HG02623 (cell line): ENCODE data around the gene MKLN1.
A peak's percentile ranks its signal among the peaks of the same experiment; 100 is the strongest.
"Not testable (repeated sequence)": the region's sequence is repeated elsewhere in the genome, so short reads cannot be mapped to it uniquely, and the experiment has no call there.

Experiments used
- ATAC-seq: cut with Tn5 transposase; IDR thresholded peaks from one replicate; pipeline ENCODE4 v1.9.1; 2021; ENCODE audit warnings: moderate library complexity; ENCODE audit not compliant: unreplicated experiment

Gene MKLN1

DNA sequence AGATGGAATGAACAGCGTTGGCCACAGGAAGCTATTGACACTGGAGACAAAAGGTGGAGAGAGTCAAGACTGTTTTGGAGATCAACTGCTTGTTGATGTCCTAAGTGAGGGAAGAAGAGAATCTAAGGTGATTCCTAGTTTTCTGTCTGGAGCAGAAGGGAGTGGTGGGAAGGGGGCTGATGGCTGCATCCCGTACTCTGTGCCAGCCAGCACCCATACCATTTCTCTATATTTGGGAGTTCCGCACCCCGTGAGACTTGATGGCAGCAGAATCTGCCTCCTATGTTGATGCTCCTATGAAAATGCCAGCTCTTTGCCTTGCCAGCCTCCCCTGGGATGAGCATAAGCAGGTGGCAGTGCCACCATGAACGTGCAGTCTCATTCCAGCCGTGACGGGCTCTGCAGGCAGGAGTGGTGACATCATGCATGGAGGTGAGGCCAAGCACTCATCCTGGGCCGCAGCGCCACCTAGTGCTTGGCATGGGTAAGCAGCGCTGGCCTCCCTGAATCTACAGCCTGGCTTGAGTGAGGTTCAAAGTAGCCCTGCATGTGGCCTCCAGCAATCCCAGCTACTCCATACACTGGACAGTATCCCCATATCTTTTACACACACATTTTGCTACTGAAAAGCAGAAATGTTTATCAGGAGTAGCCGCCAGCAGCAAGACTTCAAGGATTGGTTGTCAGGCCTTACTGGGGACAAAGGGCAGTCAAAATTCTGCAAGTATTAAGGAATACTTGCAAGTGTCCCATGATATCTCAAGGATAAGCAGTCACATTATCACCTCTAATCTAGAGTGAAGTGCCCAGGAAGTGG, 185.8 kb downstream of the MKLN1 start:
- peak; percentile 92 for ATAC-seq

DNA sequence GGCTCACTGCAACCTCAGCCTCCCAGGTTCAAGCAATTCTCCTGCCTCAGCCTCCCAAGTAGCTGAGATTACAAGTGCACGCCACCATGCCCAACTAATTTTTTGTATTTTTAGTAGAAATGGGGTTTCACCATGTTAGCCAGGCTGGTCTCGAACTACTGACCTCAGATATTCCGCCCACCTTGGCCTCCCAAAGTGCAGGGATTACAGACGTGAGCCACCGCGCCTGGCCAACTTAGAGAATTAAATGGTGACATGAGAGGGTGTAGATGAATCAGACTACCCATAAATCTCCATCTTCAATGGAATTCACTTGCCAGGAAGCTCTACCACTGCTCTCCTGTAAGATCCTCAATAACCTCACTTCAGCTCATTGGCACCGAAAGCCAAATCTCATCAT, 187.8 kb downstream of the MKLN1 start:
- ATAC-seq, result not testable (repeated sequence)

DNA sequence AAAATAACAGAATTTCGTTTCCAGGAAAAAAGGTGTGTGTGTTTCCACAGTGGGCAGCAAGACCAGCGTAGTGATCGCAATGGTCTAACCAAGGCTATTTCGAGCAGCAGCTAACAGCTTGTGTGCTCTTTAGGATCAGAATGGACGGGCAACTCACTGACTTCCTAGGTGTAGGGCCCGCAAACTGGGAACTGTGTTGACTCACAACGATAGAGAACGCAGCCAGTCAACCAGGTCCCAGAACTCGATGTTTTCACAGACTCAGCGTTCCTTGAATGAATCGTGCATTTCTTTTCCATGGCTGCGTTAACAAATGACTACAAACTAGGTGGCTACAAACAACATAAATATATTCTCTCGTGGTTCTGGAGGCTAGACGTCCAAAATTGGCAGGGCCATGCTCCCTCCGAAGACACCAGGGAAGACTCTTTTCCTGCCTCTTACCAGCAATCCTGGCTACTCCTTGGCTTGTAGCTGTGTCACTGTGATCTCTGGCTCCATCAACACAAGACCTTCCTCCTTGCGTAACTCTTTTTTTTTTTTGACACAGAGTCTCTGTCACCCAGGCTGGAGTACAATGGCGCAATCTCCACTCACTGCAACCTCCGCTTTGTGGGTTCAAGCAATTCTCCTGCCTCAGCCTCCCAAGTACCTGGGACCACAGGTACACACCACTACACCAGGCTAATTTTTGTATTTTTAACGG, 189.7 kb downstream of the MKLN1 start:
- no peak for ATAC-seq

DNA sequence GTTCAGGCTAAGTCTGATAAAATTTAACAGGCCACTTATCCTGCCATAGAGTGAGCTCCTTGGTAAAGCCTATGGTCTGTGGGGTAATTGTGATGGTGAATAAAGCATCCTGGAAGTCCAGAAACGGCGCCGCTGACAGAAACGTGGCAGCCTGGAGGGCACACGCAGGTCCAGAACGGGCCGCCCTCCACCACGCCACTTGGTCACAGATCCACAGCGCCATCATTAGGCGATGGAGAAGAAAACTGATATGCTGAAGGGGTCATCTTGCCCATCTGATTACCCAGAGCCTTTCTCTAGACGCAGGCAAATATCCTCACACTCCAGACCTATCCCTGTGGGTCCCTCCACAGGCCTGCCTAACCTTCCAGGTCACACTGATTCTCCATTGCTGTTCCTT, 190.9 kb downstream of the MKLN1 start:
- ATAC-seq, result no peak

DNA sequence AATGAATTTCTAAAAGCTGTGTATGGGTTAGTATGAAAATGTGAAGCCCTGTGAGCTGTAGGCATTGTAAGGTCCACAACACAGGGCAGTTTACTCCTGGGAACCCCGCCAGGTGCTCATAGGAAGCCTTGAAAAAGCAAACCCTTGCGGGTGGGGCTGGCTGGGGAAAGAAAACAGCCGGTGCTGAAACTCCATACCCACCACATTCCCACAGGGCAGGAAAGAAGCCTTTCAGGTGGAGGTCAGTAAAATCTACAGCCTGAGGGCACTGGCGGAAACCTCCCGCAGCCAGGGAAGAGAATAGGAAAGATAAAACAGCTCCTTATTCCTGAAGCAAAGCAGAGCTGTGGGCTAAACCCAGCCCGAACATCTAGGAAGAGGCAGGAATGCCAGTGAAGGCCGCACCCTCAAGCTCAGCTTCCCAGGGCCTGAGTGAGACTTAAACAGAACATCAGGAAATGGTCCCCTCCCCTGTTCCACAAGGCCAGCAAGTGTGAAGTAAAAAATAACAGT, 194.0 kb downstream of the MKLN1 start:
- ATAC-seq, result no peak

DNA sequence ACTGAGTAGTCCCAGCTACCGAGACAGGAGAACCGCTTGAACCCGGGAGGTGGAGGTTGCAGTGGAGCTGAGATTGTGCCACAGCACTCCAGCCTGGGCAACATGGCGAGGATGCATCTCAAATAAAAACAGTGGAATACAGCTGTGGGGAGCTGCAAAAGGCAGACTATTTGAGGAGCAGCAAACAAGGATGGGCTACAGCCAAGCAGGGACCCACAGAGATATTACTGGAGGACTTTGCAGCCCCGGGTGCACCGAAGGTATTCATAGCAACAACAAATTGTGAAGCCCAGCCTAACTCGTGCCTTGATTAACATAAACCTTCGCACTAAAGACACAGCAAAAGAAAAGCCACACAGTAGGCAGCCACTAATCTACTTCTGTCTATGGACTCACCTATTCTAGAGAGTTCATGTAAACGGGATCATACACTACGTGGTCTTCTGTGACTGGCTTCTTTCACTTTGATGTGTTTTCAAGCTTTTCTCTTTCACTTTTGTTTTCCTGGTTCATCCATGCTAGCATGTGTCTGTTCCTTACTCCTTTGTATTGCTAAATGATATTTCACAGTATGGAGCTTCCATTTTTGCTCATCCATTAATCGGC, 194.8 kb downstream of the MKLN1 start:
- no peak for ATAC-seq

DNA sequence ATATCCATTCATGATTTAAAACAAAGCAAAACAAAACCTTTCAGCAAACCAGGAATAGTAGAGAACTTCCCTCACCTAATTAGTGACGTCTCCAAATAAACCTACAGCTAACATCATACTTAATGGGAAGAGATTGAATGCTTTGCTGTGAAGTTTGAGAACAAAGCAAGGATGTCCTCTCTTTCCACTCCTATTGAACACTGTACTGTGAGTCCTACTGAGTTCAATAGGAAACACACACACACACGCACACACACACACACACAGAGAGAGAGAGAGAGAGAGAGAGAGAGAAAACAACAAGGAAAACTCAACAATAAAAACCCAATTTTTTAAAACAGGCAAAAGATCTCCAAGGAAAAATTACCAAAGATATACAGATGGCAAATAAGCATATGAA, 196.4 kb downstream of the MKLN1 start:
- no peak for ATAC-seq

DNA sequence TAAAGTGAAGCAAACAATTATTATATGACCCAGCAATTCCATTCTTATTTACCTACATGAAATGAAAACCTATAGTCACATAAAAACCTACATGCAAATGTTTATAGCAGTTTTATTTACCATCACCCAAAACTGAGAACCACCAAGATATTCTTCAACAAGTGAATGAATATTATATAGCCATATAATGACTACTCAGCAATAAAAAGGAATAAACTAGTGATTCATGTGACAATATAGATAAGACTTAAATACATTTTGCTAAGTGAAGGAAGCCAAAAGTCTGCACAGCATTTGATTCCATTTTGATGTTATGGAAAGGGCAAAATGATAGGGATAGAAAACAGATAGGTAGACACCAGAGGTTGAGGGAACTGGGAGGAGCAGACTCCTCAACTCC, 197.0 kb downstream of the MKLN1 start:
- ATAC-seq, result no peak

DNA sequence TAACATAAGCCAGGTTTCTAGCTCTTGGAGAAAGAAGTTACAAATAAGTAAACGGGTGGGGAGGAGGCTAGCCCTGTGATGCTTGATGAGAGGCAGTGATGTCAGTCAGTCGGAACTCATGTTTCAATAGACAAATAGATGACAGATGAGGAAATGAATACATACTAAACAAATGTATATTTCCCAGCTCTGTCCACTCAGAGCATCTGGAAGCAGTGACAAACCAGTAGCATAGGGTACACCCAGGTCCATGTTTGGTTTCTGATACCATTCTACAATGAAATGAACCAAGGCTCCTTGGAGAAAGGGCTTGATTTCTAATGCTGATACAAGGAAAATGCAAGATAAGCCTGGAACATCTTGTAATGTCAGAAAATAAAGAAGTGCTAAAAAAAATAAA, 198.1 kb downstream of the MKLN1 start:
- ATAC-seq, result no peak

DNA sequence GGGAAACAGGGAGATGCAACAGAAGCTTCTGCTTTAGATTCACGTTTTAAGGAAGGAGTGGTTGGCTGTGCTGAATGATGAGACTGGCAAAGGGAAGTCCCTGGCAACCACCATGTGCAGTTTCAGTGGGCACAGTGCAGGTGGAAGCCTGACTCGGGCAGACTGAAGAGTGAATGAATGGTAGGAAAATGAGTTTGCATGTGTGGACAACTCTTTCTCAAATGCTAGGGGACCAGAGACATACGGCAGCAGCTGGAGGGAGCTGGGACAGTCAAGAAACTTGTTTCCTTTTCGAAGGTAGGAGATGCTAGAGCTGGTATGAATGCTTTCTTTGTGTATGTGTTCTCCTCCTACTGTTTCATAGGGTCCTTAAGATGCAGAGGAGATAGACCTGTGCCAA, 199.8 kb downstream of the MKLN1 start:
- ATAC-seq, result no peak

DNA sequence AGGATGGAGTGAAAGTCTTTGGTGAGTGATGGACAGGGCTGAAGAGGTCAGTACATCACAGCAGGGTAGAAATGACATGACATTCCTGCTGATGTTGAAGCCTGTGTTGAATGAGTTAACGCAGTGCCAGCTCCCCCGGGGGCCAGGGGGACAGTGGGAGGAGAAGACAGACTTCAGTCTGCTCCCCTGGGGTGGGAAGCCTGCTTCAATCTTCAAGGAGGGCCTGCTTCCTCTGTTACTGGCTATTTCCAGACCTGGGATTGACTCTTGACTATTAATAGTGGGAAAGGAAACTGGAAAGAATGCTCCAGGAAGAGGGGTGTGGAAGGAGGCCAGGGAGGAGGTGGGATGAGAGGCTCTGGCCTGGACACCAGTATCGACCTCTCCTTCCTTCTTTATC, 201.5 kb downstream of the MKLN1 start:
- no peak for ATAC-seq

DNA sequence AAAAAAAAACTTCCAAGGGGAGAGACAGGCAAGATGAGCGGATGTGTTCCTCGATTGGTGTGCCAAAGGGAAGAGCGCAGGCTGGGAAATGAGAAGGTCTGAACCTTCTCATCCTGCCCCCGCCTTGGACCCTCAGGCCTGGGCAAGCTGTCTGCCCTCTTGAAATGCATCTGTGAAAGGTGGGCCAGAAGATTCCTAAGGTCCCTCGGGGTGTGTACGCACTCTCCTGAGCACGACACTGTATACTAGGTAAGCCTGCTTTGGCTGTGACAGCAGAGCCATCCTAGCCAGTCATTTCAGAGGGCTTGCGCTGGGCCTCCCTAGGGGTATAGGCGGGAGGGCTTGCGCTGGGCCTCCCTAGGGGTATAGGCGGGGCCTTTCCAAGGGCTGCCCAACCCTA, 201.9 kb downstream of the MKLN1 start:
- no peak for ATAC-seq

DNA sequence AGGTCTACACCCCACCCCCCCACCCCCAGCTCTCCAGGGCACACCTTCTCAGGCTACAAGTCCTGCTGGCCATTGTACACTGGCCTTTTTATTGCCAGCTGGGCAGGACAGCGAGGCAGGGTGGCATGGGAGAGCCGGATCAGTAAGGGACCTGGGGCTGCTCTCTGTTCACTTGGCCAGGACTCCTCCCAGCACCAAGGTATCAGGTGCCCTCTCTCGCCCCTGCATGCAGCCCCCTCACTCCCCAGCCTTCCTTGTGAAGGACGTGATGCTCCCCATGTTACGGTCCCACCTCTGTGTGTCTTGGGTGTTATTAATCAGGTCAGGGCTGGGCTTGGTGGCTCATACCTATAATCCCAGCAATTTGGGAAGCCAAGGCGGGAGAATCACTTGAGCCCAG, 202.5 kb downstream of the MKLN1 start:
- ATAC-seq, result no peak

DNA sequence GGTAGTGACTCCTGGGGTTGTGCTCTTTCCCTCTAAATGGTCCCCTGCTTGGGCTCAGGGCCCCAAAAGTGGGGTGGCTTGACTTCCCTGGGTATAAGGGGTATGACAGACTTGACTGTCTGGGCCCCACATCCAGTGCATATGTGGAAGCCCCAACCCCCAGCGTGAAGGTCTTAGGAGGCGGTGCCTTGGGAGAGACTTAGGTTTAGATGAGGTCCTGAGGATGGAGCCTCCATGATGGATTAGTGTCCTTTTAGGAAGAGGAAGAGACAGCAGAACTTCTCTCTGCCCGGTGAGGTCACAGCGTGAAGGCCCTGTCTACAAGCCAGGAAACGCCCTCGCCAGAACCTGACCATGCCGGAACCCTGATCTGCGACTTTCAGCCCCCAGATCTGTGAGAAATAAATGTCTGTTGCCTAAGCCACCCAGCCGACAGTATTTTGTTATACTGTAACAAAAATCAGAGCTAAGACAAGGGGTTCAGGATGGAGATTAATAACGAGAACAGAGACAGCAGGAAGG, 205.0 kb downstream of the MKLN1 start:
- no peak for ATAC-seq

DNA sequence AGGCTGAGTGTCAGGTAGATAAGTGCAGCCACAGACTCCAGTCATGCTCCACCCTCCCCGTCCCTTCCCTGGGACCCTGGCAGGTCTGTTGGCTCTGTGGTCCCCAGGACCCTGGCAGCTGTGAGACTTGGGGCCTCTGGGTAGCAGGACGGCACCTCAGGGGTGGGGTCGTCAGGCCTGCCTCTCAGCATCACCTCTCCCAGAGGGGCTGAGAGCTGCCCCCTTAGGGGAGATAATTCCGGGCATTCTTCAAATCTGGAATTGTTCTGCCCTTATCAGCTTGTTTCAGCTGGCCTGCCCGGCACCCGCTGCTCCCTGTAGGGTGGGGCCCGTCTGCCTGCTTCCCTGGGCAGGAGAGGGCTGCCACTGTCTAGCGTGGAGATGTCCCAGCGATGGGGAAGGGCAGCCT, 205.5 kb downstream of the MKLN1 start:
- no peak for ATAC-seq

DNA sequence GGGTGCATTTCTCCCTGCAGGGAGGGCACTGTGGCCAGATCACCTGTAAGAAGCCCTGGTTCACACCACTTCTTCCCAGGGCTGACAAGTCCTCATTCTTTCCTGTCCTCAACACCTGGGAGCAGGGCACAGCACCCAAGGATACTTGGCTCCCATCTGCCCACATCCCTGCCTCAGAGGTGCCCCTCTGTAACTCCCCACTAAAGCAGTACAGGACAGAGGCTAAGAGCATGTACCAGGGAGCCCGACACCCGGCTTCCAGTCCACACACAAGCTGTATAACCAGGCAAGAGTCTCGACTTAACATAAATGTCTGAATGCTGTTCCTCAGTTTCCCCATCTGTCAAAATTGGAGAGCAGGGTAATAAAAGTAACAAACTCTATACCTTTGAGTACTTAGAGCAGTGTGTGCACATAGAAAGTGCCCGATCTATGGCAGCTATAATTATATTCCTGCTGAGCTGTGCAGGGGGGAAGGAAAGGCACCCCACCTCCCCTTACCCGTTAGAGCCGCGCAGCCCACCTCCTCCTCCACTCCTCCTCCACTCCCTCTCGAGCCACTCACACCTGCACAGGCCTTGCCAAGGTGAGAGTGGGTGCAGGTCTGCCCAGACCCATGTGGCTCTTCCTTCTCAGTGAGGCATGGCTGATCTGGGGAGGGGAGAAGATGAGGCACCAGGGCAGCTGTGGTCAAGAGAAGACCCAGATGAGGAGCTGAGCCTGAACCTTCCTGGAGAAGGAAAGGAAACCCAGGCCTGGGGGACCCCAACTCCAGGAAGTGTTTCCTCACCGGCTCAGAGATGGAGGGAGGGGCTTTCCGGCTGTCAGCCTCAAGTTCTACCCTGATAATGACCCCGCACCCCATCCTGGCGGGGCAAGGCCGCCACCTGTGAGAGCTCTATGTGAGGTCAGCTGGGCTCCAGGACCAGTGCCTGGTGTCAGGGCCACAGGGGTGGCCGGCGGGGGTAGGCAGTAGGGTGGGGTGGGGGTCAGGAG, 206.2 kb downstream of the MKLN1 start:
- no peak for ATAC-seq

DNA sequence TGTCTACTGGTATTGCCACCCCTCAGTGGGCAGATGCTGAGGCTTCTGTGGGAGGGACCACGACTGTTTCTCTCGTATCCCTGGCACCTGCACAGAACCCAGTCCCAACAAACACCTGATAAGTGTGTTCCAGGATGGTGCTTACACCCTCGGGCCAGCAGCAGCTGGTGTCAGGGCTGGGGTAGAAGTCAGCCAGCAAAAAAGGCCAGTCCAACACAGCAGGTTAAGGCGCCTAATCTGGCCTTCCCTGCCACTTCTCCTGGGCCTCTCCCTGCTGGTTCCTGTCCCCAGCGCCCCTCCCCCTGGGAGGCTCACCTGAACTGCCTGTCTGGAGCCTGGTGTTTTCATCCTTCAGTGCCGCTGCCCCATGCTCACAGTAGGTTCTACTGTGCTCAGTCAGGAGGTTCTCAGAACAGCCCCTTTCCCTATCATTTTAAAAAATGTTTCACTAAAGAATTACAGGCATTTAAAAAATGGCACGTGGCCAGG, 208.7 kb downstream of the MKLN1 start:
- ATAC-seq, result no peak

DNA sequence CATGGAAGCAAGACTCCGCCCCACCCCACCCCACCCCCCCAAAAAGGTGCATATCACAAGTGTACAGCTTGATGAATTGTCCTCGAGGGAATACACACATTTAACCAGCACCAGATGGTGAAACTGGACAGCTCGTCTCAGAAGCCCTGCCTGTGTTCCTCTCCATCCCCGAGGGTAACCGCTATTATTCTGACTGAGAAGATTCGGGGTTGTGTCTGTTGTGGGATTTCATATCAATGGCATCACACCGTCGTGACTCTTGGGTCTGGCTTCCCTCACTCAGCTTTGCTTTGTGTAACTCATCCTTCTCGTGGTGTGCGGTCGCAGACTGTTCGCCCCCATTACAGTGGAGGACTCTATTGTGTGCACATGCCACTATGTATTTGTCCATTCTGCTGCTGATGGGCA, 209.9 kb downstream of the MKLN1 start:
- no peak for ATAC-seq

DNA sequence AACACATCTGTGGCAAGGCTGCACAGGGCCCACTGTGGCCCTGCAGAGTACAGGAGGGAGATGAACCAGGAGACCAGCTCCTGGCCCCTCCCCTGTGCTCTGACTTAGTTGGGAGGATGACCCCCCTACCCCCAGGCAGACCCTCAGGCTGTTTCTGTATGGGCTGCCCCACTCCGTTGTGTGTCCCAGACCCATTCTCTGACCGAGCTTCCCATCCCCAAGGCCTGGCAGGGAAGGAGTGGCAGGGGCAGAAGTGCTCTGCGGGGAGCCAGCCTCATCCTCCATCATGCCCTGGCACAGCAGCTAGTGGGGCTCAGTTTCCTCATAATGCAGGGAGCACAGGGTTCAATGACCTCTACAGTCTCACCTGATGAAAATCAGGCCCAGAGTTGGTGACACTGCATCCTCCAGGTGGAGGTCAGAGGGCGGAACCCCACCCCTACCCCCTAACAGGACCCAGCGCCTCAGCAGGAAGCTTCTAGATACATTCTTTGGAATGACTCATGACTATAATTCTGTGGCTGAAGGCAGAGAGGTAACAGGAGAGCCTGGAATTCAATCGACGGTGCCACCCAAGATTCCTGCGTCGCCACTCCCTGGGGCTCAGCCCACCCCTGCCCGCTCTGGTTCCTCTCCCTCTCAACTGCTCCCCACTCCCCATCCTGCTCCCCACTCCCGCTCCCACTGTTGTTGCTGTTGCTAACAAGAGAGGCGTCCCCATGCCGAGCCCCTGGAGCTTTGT, 210.6 kb downstream of the MKLN1 start:
- ATAC-seq, result no peak

DNA sequence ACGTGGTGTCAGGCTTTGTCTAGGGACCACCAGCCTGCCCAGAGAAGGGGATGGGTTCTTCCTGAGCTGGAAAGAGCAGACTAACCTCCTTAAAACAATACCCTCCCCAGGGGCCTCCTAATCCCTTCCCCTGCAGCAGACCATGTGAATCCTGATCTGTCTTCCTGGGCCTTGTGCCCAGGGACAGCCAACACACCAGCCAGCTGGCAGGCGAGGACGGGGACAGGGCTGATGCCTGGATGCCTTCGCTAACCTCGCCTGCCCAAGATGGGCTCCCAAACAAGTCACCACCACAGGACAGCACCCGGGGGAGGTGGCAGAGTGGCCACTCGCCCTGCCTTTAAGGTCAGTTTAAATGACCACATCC, 211.1 kb downstream of the MKLN1 start:
- ATAC-seq, result no peak
